Adrenal gland (tissue), 5 donors: Measurements from ENCODE around the gene COPS7A.
A peak's percentile ranks its signal among the peaks of the same experiment; 100 is the strongest.

Experiments
- POLR2A ChIP-seq, 2 donors: fragments of 450-650 bp; IDR thresholded peaks; one replicate each; pipeline ENCODE4 v1.6.1; 2017; ENCODE audit warnings: antibody characterized with exemption in 2 of 2, mild to moderate bottlenecking in 2 of 2, moderate library complexity in 1 of 2
- TF ChIP-seq, protein P1 (sequence below), 6 experiments: fragments of 450-650 bp in 4 of 6; fragments of 200-600 bp in 2 of 6; sonication (generic) in 1 of 6; IDR thresholded peaks; 1 replicate in 5 of 6; 2 replicates in 1 of 6; pipeline versions ENCODE4 v1.5.1 to v1.8.0; 2016 to 2021; ENCODE audit warnings: antibody characterized with exemption in 6 of 6, mild to moderate bottlenecking in 2 of 6, moderate library complexity in 1 of 6
- donor health status: DM: no; HTN: no; CAD: no.

DNA sequence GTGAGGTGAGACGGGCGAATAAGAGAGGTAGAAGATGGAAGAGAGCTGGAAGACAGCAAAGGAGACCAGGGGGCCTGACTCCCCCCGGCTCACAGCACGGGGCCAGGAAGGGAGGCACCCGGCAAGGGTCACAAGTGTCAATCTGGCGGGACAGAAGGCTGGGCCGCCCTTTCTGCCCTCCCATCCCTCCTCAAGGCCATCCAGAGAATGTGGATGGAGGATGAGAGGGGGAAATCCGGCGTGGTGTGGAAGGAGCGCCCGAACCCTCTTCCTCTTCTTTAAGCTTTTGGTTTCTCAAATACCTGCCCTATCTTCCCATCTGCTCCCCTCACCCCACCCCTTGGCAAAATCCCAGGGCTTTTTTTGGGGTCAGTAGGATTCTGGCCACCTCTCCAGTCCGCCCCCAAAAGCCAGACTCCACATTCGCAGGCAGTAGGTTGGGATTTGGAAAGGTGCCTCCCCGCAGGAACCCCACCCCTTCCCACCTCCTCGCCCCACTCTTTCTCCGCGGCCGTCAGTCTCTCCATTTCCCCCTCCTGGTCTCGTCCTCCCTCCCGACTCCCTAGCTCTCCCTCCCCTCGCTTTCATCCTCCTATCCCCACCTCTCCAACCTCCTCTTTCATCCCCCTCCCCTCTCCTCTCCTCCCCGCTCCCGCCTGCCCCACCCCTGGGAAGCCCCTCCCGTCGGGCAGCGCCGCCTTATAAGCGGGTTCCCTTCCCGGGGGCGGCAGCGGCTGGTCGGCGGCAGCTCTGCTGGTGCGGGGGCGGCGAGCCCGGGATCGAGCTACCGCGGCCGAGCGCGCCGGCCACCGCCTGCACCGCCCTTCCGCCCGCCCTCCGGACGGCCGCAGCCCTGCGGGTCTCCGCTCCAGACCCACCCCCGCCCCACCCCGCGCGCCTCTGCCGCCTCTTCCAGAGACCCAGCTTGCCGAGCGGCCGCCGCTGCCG is 42.1 kb downstream of the COPS7A start, which contains the start of gene PTMS:
- TF ChIP-seq POLR2A (IDR thresholded peaks at IDR 0.05) = peak; percentile 85 to 93
- TF ChIP-seq, protein P1, sequence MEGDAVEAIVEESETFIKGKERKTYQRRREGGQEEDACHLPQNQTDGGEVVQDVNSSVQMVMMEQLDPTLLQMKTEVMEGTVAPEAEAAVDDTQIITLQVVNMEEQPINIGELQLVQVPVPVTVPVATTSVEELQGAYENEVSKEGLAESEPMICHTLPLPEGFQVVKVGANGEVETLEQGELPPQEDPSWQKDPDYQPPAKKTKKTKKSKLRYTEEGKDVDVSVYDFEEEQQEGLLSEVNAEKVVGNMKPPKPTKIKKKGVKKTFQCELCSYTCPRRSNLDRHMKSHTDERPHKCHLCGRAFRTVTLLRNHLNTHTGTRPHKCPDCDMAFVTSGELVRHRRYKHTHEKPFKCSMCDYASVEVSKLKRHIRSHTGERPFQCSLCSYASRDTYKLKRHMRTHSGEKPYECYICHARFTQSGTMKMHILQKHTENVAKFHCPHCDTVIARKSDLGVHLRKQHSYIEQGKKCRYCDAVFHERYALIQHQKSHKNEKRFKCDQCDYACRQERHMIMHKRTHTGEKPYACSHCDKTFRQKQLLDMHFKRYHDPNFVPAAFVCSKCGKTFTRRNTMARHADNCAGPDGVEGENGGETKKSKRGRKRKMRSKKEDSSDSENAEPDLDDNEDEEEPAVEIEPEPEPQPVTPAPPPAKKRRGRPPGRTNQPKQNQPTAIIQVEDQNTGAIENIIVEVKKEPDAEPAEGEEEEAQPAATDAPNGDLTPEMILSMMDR (IDR thresholded peaks at IDR 0.05) = no peak
